ENCODE results near the gene C16orf95. TPM values are rescaled to one million over a fixed set of nuclear protein-coding genes. Genes with fewer than 3 reads are reported as not detected.

The C16orf95 gene
- total RNA-seq, 6 experiments from 2014 or later, result 1.7 to 5.5 (median 3.9) TPM

DNA sequence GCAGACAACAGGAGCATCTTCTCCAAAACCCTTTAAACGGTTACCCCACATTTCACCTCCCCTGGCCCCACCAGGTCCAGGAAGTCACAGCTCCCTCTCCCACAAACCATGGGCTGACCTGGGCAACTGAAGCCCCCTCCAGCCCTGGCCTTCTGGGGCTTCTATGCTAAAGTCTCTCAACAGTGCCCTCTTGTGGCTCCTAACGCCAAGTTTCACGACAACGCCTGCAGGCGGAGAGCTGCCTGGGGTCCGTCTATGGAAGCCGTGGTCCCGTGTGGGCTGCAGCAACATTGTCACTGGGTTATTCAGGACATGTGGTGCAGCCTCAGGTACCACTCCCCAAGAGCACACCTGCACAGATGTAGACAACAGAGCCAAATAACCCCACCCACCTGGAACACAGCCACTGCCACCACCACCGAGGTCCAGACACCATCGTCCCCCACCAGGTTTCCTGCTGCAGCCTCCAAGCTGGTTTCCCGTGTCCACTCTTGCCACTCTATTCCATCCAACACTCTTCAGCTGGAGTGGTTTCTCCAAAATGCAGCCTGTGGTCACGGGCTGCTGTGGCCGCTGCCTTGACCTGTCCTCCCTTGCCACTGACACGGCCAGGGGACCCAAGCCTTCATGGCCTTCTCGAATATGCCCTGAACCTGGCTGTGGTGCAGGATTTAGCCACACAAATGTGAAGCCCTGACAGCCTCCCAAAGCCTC, 19.1 kb downstream of the C16orf95 start:
- Histone ChIP-seq H3K4me3 (no peak overlapping the region), H3K27me3 (no peaks in the 10 kb centered on the region), H3K9me3 (no peaks in the 10 kb centered on the region), H3K27ac (no peak overlapping the region), H3K36me3 (no peaks in the 10 kb centered on the region), H3K4me1 (no peaks in the 10 kb centered on the region)
- WGBS (ENCODE audit: insufficient coverage, low coverage, low lambda C conversion rate, missing lambda C conversion rate), result 36% methylated on average over 7 of the region's 15 CpGs
- peak; percentile 22 to 45 (median 30) for ATAC-seq
- no peak for TF ChIP-seq POLR2A (IDR thresholded peaks at IDR 0.05)
- TF ChIP-seq, protein P1, sequence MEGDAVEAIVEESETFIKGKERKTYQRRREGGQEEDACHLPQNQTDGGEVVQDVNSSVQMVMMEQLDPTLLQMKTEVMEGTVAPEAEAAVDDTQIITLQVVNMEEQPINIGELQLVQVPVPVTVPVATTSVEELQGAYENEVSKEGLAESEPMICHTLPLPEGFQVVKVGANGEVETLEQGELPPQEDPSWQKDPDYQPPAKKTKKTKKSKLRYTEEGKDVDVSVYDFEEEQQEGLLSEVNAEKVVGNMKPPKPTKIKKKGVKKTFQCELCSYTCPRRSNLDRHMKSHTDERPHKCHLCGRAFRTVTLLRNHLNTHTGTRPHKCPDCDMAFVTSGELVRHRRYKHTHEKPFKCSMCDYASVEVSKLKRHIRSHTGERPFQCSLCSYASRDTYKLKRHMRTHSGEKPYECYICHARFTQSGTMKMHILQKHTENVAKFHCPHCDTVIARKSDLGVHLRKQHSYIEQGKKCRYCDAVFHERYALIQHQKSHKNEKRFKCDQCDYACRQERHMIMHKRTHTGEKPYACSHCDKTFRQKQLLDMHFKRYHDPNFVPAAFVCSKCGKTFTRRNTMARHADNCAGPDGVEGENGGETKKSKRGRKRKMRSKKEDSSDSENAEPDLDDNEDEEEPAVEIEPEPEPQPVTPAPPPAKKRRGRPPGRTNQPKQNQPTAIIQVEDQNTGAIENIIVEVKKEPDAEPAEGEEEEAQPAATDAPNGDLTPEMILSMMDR (IDR thresholded peaks at IDR 0.05), result peak; percentile 13 to 54 (median 51)
- DNase-seq, result peak in 1 of 3 donors; percentile 51
- intact Hi-C loops (cut with DNase I), result no loop called here

DNA sequence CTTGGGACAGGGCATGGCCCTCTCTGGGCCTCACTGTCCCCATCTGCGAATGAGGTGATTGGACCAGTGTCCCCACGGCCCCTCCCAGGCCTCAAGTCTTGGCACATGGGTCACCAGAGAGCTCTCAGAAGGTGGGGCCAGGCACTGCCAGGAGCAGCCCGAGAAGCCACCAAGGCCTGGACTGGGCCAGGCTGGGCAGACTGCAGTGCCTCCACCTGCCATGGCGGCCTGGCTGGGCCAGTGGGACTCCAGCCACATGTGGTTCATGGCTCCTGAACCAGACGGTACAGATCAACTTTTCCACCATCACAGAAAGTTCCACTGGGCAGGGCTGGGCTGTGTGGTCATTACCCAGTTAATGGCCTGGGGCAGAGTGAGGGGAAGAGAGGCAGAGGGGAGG, 19.8 kb downstream of the C16orf95 start:
- no peak overlapping the region for H3K4me3 ChIP-seq
- H3K36me3 ChIP-seq, result no peaks in the 10 kb centered on the region
- DNase-seq (peak in 1 of 3 donors; percentile 45), ATAC-seq (peak in 1 of 4 donors; percentile 12)
- H3K27ac ChIP-seq, result no peak overlapping the region
- no peaks in the 10 kb centered on the region for H3K27me3 ChIP-seq
- no peaks in the 10 kb centered on the region for H3K4me1 ChIP-seq
- 100% methylated on average over 1 of the region's 5 CpGs for WGBS (ENCODE audit: insufficient coverage, low coverage, low lambda C conversion rate, missing lambda C conversion rate)
- no peaks in the 10 kb centered on the region for H3K9me3 ChIP-seq
- intact Hi-C loops (cut with DNase I), result no loop called here
- no peak for TF ChIP-seq POLR2A (IDR thresholded peaks at IDR 0.05)
- TF ChIP-seq, protein P1 (IDR thresholded peaks at IDR 0.05), result no peak

DNA sequence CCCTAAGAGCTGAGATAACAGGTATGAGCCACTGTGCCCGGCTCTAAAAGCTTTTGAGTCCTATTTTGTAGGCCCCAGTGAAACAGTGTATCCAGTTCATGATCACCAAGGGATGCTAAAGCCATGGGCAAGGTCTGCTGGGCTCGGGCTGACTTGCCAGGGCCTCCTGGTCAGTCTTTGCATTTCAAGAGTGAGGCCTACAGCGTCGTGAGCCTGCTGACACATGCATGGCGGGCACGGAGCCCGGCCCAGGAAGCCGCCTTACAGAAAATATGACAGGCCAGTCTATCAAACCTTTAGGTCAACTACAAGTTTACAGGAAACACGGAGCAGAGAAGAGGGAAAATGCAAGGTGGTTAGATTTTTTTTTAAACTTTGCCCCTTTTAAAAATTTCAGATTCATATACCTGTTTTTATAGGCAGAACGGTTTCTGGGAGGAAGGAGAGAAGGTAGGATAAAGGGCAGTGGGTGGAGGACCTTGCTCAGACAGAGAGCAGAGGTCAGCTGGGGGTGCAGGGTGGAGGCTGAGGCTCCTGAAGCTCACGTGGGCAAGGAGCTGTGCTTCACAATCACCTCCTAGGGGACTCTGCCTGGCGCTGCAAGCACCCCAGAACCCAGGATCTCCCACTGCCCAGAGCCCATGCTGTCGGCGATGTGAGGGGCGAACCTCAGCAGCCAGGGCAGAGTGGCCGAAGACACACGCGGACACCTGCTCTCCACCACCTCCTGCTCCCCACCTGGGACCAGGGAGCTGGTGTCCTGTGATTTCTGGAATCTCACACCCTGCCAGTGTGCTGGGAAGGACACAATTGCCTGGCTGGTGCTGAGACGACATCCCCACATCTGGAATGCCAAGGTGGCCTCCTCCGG, 21.3 kb downstream of the C16orf95 start:
- ATAC-seq (no peak), DNase-seq (peak in 1 of 3 donors; percentile 36)
- H3K9me3 ChIP-seq, result no peaks in the 10 kb centered on the region
- no peak for TF ChIP-seq POLR2A (IDR thresholded peaks at IDR 0.05)
- TF ChIP-seq, protein P1 (IDR thresholded peaks at IDR 0.05), result no peak
- H3K4me3 ChIP-seq, result no peak overlapping the region
- H3K4me1 ChIP-seq, result no peaks in the 10 kb centered on the region
- WGBS (ENCODE audit: insufficient coverage, low coverage, low lambda C conversion rate, missing lambda C conversion rate), result 84% methylated on average over 13 of the region's 20 CpGs
- no peaks in the 10 kb centered on the region for H3K27me3 ChIP-seq
- intact Hi-C loops (cut with DNase I), result no loop called here
- H3K27ac ChIP-seq, result no peak overlapping the region
- H3K36me3 ChIP-seq, result no peaks in the 10 kb centered on the region

DNA sequence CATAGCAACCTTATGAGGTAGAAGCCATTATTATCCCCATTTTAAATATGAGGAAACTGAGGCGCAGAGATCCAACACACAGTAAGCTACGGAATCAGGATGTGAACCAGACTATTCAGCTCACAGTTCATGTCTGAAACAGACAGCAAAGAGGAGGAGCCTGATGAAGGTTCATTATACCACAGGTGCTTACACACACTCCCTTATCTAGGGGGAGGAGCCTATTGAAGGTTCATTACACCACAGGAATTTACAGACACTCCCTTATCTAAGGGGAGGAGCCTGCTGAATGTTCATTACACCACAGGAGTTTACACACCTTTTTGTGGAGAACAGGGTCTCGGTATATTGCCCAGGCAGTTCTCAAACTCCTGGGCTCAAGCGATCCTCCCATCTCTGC, 21.9 kb downstream of the C16orf95 start:
- intact Hi-C loops (cut with DNase I), result no loop called here
- no peak overlapping the region for H3K4me3 ChIP-seq
- no peaks in the 10 kb centered on the region for H3K36me3 ChIP-seq
- H3K27me3 ChIP-seq, result no peaks in the 10 kb centered on the region
- 63% methylated on average over 3 of the region's 4 CpGs for WGBS (ENCODE audit: insufficient coverage, low coverage, low lambda C conversion rate, missing lambda C conversion rate)
- H3K27ac ChIP-seq, result no peak overlapping the region
- no peaks in the 10 kb centered on the region for H3K4me1 ChIP-seq
- DNase-seq, result no peak
- no peaks in the 10 kb centered on the region for H3K9me3 ChIP-seq
- ATAC-seq, result no peak
- TF ChIP-seq, protein P1 (IDR thresholded peaks at IDR 0.05), result no peak
- TF ChIP-seq POLR2A (IDR thresholded peaks at IDR 0.05), result no peak

Measured in right lobe of liver (tissue), 6 donors.